Vagina (tissue), 2 donors: ENCODE results near the gene ZC2HC1C.

ENCODE experiments used
- POLR2A ChIP-seq, 2 donors: fragments of 450-650 bp; IDR thresholded peaks; one replicate each; pipeline ENCODE4 v1.6.1; 2017; ENCODE audit warnings: antibody characterized with exemption in 2 of 2, mild to moderate bottlenecking in 2 of 2, moderate library complexity in 2 of 2
- POLR2AphosphoS5 ChIP-seq, 2 donors: sonication (generic); formaldehyde crosslinking; IDR thresholded peaks; one replicate each; pipeline ENCODE4 v1.9.0; 2017; ENCODE audit warnings: antibody characterized with exemption in 2 of 2, mild to moderate bottlenecking in 2 of 2, low read depth in 1 of 2; ENCODE audit not compliant: insufficient read depth in 1 of 2
- TF ChIP-seq, protein P1 (sequence below), 3 experiments: fragments of 450-650 bp in 2 of 3; fragments of 200-600 bp in 1 of 3; sonication (generic) in 1 of 3; IDR thresholded peaks; one replicate each; pipeline ENCODE4 v1.5.1; 2017 to 2019; ENCODE audit warnings: antibody characterized with exemption in 3 of 3, mild to moderate bottlenecking in 2 of 3, moderate library complexity in 2 of 3

- TF ChIP-seq, protein P1, sequence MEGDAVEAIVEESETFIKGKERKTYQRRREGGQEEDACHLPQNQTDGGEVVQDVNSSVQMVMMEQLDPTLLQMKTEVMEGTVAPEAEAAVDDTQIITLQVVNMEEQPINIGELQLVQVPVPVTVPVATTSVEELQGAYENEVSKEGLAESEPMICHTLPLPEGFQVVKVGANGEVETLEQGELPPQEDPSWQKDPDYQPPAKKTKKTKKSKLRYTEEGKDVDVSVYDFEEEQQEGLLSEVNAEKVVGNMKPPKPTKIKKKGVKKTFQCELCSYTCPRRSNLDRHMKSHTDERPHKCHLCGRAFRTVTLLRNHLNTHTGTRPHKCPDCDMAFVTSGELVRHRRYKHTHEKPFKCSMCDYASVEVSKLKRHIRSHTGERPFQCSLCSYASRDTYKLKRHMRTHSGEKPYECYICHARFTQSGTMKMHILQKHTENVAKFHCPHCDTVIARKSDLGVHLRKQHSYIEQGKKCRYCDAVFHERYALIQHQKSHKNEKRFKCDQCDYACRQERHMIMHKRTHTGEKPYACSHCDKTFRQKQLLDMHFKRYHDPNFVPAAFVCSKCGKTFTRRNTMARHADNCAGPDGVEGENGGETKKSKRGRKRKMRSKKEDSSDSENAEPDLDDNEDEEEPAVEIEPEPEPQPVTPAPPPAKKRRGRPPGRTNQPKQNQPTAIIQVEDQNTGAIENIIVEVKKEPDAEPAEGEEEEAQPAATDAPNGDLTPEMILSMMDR (IDR thresholded peaks at IDR 0.05) = no peak
- TF ChIP-seq POLR2AphosphoS5 (IDR thresholded peaks at IDR 0.05; ENCODE audit: insufficient read depth in 1 of 2, low read depth in 1 of 2) (no peak), POLR2A (IDR thresholded peaks at IDR 0.05) (no peak)
These were observed 29.2 kb downstream of the ZC2HC1C start for GRCh38 chr14:75098682-75099081.
